EL (cell line): ENCODE data around the gene IRX5.

Source experiments
- DNase-seq: peaks from one replicate; pipeline ENCODE4 v3.0.0-alpha.2; 2016

The IRX5 gene

GRCh38 chr16:54952195-54952594, 21.5 kb downstream of the IRX5 start:
- DNase-seq = no peak

GRCh38 chr16:54953461-54953860, 22.8 kb downstream of the IRX5 start:
- no peak for DNase-seq

GRCh38 chr16:54954220-54954619, 23.6 kb downstream of the IRX5 start:
- DNase-seq = no peak

GRCh38 chr16:54955757-54956156, 25.1 kb downstream of the IRX5 start:
- DNase-seq = no peak

- peak; percentile 48 for DNase-seq
Measured at GRCh38 chr16:54957403-54958166, 26.9 kb downstream of the IRX5 start.

- DNase-seq = no peak
Measured at GRCh38 chr16:54962045-54962444, 31.4 kb downstream of the IRX5 start.

GRCh38 chr16:54964239-54964638, 33.6 kb downstream of the IRX5 start:
- DNase-seq = no peak

GRCh38 chr16:54965464-54965863, 34.8 kb downstream of the IRX5 start:
- DNase-seq = no peak

- no peak for DNase-seq
Measured at GRCh38 chr16:54968011-54968410, 37.3 kb downstream of the IRX5 start.

- no peak for DNase-seq
Measured at GRCh38 chr16:54968784-54969183, 38.1 kb downstream of the IRX5 start.

- no peak for DNase-seq
Measured at GRCh38 chr16:54970016-54970415, 39.4 kb downstream of the IRX5 start.

GRCh38 chr16:54974367-54974766, 43.7 kb downstream of the IRX5 start:
- no peak for DNase-seq

GRCh38 chr16:54976651-54977200, 46.1 kb downstream of the IRX5 start:
- no peak for DNase-seq

- DNase-seq = no peak
Measured at GRCh38 chr16:54977211-54977610, 46.5 kb downstream of the IRX5 start.

- no peak for DNase-seq
Measured at GRCh38 chr16:54980821-54981220, 50.2 kb downstream of the IRX5 start.
